GM12878 (cell line): Measurements from ENCODE around the gene CSF3R.

Experiments used
- BHLHE40 ChIP-seq, 2 experiments: fragments of 450-650 bp in 1 of 2; IDR thresholded peaks; 2 replicates each; pipeline ENCODE4 v1.6.1; 2011 to 2017; ENCODE audit warnings: low read depth in 2 of 2, borderline replicate concordance in 1 of 2, improper control_type of control experiment in 1 of 2, low read length in 1 of 2, mild to moderate bottlenecking in 1 of 2
- FOS ChIP-seq: IDR thresholded peaks from 3 replicates; pipeline ENCODE4 v1.6.1; 2011; ENCODE audit warnings: borderline replicate concordance; ENCODE audit not compliant: insufficient read length; ENCODE audit errors: extremely low read depth
- HCFC1 ChIP-seq: fragments of 150-350 bp; IDR thresholded peaks from 2 replicates; pipeline ENCODE4 v1.6.1; 2014; ENCODE audit warnings: low read length
- JUNB ChIP-seq: IDR thresholded peaks from 2 replicates; pipeline ENCODE4 v1.6.1; 2016; ENCODE audit warnings: antibody characterized with exemption, mild to moderate bottlenecking
- RFX5 ChIP-seq: IDR thresholded peaks from 2 replicates; pipeline ENCODE4 v1.6.1; 2011; ENCODE audit warnings: low read depth, low read length, improper control_type of control experiment
- ZBTB11 ChIP-seq: fragments of 450-650 bp; formaldehyde crosslinking; IDR thresholded peaks from 2 replicates; pipeline ENCODE4 v1.5.0; 2022; ENCODE audit warnings: mild to moderate bottlenecking, missing genetic modification characterization
- ZBTB40 ChIP-seq: fragments of 450-650 bp; IDR thresholded peaks from 2 replicates; pipeline ENCODE4 v1.6.1; 2016; ENCODE audit warnings: mild to moderate bottlenecking, moderate library complexity, borderline replicate concordance
- TF ChIP-seq, protein P1 (sequence below): IDR thresholded peaks from 2 replicates; pipeline ENCODE4 v1.6.1; 2011; ENCODE audit warnings: low read depth, mild to moderate bottlenecking, low read length, moderate library complexity, borderline replicate concordance; ENCODE audit errors: extremely low read depth
- TF ChIP-seq, protein P2 (sequence below), 3 experiments: IDR thresholded peaks in 2 of 3; conservative IDR thresholded peaks in 1 of 3; 2 replicates each; pipeline ENCODE4 v1.5.1; 2011; ENCODE audit warnings: low read depth in 3 of 3, low read length in 3 of 3, mild to moderate bottlenecking in 3 of 3, control low read depth in 2 of 3, moderate library complexity in 2 of 3, inconsistent platforms in 1 of 3, mixed read lengths in 1 of 3; ENCODE audit not compliant: control insufficient read depth in 2 of 3, insufficient read depth in 1 of 3; ENCODE audit errors: extremely low read depth in 1 of 3
- TF ChIP-seq, protein P3 (sequence below): IDR thresholded peaks from 2 replicates; pipeline ENCODE4 v1.6.1; 2012; ENCODE audit warnings: low read depth, low read length, improper control_type of control experiment

DNA sequence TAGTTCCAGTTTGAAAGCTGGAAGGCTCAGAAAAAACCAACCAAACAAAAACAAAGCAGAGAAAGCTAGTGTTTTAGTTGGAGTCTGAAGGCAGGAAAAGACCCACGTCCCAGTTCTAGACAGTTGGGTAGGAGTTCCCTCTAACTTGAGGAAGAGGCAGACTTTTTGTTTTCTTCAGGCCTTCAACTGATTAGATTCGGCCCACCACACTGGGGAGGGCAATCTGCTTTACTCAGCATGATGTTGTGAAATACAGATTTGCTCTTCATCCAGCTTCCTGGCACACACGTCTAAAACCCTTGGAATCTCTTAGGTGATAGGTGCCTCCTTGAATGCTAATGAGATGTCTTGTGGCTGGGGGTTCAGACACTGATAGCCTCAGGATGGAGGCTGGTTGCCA lies 49.1 kb upstream of the CSF3R start:
- no peak for TF ChIP-seq ZBTB11
- TF ChIP-seq, protein P1, sequence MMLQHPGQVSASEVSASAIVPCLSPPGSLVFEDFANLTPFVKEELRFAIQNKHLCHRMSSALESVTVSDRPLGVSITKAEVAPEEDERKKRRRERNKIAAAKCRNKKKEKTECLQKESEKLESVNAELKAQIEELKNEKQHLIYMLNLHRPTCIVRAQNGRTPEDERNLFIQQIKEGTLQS, result no peak
- TF ChIP-seq, protein P2, sequence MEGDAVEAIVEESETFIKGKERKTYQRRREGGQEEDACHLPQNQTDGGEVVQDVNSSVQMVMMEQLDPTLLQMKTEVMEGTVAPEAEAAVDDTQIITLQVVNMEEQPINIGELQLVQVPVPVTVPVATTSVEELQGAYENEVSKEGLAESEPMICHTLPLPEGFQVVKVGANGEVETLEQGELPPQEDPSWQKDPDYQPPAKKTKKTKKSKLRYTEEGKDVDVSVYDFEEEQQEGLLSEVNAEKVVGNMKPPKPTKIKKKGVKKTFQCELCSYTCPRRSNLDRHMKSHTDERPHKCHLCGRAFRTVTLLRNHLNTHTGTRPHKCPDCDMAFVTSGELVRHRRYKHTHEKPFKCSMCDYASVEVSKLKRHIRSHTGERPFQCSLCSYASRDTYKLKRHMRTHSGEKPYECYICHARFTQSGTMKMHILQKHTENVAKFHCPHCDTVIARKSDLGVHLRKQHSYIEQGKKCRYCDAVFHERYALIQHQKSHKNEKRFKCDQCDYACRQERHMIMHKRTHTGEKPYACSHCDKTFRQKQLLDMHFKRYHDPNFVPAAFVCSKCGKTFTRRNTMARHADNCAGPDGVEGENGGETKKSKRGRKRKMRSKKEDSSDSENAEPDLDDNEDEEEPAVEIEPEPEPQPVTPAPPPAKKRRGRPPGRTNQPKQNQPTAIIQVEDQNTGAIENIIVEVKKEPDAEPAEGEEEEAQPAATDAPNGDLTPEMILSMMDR (IDR thresholded peaks at IDR 0.05 in 2 of 3, conservative IDR thresholded peaks at IDR 0.05 in 1 of 3; ENCODE audit: control insufficient read depth in 2 of 3, extremely low read depth in 1 of 3, insufficient read depth in 1 of 3, low read depth in 3 of 3, low read length in 3 of 3), result no peak
- TF ChIP-seq JUNB, result no peak
- no peak for TF ChIP-seq FOS
- TF ChIP-seq, protein P3, sequence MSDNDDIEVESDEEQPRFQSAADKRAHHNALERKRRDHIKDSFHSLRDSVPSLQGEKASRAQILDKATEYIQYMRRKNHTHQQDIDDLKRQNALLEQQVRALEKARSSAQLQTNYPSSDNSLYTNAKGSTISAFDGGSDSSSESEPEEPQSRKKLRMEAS, result no peak
- TF ChIP-seq ZBTB40, result no peak
- no peak for TF ChIP-seq RFX5
- TF ChIP-seq BHLHE40 (IDR thresholded peaks at IDR 0.05; ENCODE audit: borderline replicate concordance in 1 of 2, low read depth in 2 of 2, low read length in 1 of 2), result no peak
- no peak for TF ChIP-seq HCFC1
